GM18499 (cell line): Measurements from ENCODE around the gene LAMA2.

Experiments used
- ATAC-seq: cut with Tn5 transposase; IDR thresholded peaks from one replicate; pipeline ENCODE4 v1.9.1; 2021; ENCODE audit warnings: moderate number of reproducible peaks; ENCODE audit not compliant: insufficient read depth, unreplicated experiment

LAMA2 gene

DNA sequence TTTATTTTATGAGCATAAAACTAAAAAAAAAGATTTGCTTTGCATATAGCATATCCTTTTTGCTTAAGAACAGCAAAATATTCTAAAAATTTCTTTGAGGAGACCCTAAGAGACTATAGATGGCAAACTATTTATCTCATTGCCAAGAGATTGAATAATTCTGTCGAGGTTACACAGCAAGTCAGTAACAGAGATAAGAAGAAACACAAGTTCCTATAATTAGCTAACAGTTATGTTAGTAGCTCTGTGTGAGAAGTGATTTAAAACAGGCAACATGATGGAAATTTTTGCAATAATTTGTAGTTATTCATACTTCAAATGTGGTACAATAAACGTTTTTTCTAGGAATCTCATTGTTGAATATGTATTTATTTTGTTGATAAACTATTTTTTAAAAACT lies 9.1 kb downstream of the LAMA2 start:
- ATAC-seq = no peak

DNA sequence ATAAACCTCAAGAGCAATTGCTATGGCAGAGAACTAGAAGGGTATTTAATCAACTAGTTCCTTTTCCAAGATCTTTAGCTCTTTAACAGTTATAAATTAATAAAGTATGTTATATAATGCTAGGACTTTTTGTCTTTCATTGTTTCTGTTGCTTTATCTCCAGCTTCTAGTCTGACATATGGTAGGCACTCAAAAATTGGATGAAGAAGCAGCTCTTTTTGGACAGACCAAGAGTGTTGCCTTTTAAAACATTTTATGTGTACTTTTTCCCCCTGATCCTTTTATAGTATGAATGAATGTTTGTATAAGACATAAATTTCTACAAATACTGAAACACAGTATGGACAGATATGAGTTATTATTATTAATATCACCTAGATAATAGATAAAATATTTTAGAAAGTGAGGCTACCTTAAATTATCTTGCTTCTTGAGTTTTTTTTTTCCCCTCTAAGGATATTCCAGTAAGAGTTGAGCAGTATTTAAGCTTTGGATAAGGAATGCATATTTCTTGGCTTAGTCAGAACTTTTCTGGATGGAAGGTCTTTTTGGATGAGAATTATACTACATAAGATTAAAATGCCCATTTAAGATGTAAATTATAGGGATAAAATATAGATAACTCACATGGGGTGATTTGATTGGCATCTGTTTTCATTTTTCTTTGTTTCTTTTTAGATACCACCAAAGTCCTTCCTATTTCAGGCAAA lies 16.6 kb downstream of the LAMA2 start:
- ATAC-seq = no peak

DNA sequence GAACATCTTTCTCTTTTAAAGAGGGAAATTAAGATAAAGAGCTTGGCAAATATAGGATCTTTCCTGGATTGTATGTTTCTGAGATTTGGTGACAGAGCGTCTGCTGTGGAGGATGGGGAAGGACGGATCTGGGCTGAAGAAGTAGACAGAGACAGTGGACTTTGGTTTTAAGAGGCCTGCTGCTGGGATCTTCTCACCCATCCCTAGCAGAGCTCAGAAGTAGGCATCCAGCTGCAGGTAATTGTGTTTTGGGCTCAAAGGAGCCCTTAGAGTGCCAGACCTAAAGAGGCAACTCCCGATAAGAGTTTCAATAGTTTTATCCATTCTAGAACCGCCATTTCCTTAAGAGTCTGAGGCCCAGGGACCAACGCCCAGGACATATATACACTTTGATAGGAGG lies 20.8 kb downstream of the LAMA2 start:
- ATAC-seq = no peak

DNA sequence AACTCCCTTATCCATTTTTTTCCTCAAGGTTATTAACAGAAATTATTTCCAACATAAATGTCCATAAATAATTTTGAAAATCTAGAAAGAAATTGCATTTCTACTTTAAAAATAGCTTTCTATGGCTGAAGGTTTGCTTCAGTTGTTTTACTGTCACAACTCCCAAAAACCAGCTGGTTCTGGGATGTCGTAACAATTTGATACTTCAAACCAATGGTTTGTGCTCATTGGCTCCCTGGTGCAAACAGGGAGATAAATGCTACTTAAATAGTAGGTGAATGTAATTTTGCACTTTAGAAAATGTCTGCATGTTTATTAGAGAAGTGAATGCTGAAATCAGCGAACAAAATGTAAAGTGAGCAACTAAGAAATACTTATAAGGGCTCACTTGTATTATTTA lies 31.1 kb downstream of the LAMA2 start:
- ATAC-seq = no peak

DNA sequence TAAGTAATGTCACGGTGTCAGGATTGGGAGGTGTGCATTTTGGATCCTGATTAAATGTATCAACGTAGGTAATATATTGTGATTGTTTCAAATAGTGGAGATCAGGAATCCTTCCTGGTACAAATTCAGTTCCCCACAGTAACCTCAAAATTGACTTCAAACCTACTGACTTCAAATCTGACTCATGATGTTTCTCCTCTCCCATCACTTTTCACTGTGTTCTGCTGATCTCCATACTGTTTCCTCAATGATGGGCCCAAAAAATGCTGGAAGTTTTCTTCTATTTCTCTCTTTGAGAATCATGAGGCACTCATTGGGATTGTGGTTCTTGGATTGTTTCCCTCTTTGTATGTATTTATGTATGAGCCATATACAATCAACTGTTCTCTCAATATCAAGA lies 35.9 kb downstream of the LAMA2 start:
- ATAC-seq = no peak

DNA sequence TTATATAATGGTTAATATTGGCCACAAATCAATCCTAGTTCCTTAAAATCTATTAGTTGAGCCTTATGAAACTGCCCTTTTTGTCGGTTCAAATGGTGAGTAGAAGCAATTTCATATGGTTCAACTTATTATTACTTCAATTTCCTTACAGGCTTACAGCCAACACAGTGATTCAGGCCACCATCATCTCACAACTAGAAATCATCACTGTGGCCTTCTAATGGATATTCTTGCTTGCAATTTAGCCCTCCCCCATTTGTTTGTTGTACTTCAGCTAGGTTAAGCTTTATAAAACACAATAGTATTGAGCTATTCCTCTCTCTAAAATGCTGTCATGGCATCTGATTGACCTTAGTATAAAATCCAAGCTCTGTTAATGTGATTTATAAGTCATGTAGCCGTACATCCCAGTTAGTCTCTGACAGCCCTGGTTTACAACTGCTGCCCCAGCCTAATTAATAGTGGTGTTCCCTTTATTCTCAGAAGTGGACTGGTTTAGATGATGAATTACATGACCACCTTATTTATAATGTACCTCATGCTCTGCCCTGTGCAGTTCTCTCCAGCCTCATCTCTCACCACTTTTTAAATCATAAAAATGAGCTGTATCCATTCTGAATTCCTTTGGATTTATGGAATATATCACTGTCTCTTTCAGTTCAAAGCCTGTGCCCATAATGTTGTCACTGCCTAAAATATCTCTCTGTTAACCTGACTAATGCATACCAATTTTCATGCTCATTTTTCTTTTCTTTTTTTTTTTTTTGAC lies 36.7 kb downstream of the LAMA2 start:
- ATAC-seq = no peak

DNA sequence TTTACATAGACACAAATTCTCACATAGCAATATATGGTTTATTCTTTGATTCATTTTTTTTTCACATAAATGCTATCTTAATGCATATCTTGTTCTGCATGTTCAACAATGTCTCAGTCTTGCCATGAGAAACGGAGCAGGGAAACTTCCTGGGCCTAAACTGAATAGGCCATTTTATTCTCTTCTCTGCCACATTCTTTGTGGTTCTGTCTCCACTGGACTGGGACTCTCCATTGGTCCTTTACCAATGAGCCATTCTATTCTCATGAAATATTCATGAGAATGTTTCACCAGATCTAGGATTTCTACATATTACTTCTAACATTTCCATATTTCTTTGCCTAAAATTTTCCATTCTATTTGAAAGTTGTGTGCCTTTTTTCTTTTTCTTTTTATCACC lies 42.8 kb downstream of the LAMA2 start:
- no peak for ATAC-seq

DNA sequence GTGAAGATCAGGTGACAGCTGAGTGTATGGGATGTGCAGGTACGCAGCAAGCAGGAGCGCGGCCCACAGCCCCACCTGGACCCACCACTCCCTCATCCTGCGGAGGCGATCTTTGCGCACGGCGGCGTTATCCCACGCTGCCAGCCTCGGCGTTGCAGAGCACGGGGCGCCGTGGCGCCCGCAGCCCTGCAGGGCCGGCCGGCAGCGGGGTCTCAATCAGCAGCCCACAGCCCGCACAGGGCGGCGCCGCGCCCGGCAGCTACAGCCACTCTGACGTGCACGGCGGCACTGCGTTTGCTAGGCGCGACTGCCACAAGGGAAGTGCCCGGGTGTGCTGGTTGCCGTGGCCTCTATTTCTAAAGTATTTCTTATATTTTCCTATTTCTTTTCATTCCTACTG lies 46.9 kb downstream of the LAMA2 start:
- no peak for ATAC-seq

DNA sequence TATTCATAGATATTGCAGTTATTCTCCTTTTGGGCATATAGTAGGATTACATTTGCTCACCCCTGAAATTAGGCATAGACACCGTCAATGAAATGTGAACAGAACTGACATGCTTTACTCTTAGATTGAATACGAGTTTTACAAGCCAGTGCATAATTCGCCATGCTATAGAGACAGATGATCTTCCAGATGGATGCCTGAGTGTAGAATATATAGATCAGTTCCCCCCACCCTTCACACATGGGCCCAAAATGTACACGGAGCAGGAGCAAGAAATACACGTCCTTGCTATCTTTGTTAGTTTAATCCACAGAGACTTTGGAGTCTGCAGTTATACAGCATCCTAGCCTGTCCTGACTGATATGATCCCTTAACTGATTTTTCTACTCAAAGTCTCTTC lies 47.4 kb downstream of the LAMA2 start:
- ATAC-seq = no peak

DNA sequence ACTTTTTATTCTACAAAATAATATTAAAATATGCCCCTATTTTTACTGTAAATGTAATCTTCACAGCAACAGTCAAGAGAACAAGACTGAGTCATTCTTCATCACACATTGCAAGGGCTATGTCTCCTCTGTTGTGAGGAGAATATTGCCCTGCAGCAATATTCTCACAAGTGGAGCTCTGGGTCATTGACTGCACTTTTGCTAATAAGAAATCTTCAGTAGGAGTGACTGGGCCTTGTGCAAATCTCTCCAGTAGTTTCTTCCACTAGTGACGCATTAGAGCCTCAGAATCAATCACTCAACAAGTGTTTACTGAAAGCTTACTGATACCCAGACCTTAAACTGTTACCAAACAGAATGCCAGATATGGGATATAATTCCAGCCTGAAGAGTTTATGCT lies 49.1 kb downstream of the LAMA2 start:
- no peak for ATAC-seq

DNA sequence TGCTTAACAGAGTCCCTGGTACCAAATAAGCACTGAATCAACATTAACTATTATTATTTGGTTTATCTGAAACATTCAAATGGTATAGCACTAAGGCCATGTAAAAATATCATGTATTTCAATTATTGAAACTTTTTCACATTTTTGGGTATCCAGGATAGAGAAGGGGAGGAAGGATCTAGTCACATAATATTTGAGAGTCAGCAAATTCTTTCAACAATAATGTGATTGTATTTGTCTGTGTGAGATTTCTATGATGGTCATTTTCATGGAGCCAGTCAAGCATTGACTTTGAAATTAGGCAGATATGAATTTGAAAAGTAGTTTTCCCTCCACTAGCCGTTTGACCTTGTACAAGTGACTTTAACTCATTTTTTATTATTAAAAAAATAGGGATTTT lies 67.9 kb downstream of the LAMA2 start:
- no peak for ATAC-seq

DNA sequence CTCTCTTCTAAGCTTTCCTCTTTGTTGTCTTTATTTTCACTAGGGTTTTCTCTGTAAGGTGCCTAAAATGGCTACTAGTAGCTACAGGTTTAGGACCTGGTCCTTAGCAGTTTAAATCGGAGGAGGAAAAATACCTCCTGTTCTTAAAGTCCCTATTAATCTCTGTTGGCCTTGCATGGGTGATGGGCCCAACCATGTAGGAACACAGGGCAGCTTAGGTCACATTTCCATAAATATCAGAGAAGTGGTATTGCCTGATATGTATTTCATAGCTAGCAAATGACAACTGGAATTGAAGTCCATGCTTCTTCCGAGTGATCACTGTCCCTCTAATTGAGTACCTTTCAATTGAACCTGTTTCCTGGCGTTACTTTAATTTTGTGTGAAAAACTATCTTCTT lies 70.0 kb downstream of the LAMA2 start:
- no peak for ATAC-seq

DNA sequence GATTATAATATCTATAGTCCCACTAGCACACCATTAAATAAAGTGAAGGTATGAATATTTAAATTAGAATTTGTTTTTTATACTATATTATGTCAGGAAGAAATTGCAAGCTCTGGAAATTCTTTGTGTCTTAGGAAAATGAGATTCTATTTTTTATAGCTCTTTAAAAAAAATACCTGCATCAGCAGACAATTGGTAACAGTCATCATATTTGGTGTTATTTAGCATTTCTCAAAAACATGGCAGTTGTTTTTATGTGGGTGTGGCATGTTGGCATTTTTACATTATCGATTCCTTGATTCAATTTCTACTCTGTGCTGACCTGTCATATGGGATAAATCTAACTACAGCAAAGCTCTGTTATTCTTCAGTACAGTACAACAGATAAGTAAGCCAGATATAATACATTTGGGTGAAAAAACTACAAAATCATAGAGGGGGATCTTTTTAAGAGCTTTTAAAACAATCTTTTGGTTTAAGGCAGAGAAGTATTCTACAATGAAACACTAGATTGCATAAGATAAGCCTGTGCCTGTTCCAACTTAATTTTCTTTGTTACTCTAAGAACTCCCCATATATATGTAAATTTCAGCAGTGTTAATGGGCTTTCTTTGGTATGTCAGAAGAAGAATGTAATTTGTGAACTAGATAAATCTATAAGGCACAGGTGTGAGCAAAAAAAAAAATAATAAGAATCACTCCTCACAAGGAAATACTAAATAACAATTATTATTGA lies 71.5 kb downstream of the LAMA2 start:
- ATAC-seq = no peak

DNA sequence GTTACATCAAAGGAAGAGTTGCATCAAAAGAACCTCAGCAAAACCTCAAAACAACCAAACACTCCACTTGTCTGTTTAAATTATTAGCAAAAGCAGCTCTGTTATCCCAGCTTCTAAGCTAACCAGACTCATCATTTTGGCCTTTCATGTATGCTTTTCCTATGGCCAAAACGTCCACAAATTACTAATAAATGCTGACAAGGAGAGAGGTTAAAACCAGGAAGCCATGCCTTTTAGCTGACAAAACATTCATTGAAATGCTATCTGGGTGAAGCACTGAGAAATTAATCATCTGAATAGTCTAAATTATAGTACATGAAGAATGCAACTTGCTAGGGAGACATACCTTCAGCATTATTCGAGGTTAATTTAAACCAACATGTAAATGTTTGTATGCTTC lies 80.6 kb downstream of the LAMA2 start:
- ATAC-seq = no peak

DNA sequence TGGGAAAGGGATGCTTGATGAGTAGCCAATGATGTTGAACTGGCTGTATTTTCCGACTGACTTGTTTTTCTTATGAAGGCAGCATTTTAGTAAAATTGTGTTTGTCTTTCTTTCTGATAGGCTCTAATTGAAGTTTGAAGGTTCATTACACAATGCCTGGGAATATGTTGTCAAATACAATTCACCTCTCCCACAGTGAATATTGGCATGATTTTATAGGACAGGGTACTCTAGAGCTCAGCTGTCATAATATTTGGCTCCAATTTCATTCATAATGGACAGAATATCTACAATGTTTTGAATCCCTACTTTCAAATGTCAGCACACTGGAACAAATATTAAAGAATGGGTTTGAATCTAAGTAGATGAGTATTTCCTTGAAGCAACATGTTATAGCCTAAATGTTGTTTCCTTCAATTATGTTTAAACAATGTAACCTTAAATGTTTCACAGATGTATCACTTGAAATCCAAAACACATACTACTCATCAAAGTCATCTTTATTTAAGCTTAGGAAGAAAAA lies 81.4 kb downstream of the LAMA2 start:
- ATAC-seq = no peak

DNA sequence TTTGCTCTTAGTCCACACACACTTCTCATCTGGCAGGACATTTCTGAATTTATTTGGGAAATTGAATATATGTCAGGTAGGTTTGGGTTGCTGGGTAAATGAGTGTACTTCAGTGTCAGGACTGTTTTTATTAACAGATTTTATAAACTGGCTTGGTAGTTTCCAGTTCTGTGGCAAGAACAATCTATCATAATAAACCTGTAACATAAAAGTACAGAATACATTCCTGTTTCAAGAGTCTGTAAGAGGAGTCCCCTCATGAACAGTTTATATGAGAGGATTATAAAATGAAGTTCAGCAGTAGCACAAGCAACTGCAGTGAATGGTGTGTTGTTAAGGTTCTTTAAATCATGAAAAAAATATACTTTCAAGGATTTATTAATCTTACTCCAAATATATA lies 81.8 kb downstream of the LAMA2 start:
- no peak for ATAC-seq

DNA sequence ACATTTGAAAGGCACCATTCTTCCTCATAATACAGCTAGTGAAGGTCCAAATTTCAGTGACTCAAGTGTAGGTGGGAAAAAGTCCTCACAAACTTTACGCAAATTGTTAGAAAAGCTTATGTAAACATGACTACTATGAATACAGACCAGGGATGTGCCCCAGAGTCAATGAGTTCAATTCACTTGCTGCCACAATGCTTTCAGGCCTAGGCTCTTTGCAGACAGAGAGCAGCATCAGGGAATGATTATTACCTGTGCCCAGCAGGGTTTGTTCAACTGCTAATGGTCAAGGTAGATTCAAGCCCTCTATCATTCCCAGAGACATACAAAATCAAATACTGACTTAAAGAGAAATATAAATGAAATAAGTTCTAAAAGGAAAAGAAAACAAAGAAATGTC lies 84.0 kb downstream of the LAMA2 start:
- ATAC-seq = no peak

DNA sequence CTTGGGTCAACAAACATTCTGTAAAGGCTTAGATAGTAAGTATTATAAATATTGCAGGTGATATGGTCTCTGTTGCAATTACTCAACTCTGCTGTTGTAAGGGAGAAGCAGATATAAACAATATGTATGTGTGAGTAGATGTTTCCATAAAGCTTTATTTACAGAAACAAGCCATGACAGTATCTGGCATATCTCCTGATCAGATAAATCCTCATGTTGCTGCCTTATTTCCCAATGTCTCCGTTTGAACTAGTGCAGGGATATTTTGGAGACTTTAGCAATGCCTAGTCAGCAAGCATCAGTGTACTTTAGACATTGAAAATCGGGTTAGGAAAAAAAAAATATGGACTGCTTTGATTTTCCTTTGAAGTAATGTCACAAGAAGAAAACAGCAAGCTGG lies 96.1 kb downstream of the LAMA2 start:
- no peak for ATAC-seq

DNA sequence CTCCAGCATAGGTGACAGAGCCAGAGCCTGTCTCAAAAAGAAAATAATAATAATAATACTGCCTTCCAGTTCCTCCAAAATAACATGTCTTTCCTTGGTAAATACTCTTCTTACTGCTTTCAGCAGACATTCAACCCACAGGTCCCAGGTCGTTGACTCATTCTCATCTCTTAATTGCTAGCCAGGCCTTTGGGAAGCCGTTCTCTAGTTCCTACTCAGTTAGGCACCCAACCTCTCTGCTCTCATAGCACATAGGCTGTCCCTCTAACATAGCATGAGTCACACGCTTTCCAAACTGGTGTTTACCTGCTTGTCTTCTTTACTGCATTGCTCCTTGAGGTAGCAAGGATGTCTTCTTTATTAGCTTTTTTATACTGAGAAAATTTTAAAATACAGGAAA lies 98.8 kb downstream of the LAMA2 start:
- ATAC-seq = no peak

DNA sequence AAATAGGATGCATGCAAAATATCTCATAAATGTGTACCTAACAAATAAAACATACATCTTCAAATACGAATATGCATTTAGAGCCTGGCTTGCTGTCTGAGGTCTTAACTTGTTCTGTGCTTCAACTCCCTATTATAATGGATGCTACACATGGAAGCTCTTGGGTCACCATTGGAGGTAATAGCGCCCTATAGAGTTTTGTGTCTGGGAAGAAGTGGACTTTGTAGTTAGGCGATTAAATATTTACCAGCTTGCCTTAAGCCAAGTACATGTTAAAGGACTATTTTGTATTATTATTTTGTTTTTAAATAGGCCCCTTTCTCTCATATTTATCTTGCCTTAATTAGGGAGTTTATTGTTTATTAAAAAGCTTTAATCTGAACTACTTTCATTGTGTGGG lies 107.4 kb downstream of the LAMA2 start:
- ATAC-seq = no peak

DNA sequence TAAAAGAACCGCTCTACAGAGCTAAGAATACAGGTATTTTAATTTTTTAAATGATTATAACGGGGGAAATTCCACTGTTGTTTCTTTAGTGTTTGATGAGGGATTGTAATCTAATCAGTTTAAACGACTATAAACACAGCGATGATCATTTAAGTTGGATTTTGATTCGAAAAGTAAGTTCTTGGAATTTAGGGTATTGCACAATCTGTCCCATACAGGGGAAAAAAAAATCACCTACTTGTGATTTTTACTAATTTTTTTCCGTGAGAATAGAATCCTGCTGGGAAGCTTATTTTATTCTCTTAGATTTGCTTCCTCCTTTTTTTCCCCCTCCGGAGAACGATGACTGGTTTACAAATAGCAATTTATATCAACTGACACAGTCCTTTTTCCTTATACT lies 108.0 kb downstream of the LAMA2 start:
- ATAC-seq = no peak
